GM12891 (cell line): Measurements from ENCODE around the gene EFNA2.

ENCODE experiments used
- POLR2A ChIP-seq: IDR thresholded peaks from 2 replicates; pipeline ENCODE4 v1.6.1; 2011; ENCODE audit warnings: low read depth, low read length, control low read depth
- POLR2AphosphoS5 ChIP-seq: IDR thresholded peaks from 2 replicates; pipeline ENCODE4 v1.6.1; 2011; ENCODE audit warnings: low read depth, low read length, control low read depth

DNA sequence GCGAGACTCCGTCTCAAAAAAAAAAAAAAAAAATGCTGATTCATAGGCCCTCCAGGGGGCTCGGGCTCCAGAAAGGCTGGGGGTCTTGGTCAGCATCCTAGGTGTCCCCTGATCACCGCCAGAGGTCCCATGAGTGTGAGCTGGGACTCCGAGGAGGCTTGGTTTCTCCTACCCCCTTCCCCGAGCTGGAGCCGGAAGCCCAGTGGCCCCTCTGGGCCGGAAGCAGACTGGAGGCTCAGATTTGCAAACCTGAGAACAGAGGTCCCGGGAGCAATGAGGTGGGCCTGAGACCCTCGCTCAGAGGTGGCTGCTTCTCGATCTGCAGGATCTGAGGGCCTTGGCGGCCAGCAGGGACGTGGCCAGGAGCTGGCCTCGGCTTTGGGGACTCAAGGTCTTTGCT, 41.5 kb downstream of the EFNA2 start:
- TF ChIP-seq POLR2AphosphoS5 (no peak), POLR2A (no peak)
